GM12878 (cell line): ENCODE data around the gene IFITM5. TPM values are rescaled to one million over a fixed set of nuclear protein-coding genes. Genes with fewer than 3 reads are reported as not detected.
A peak's percentile ranks its signal among the peaks of the same experiment; 100 is the strongest.
"Not testable (repeated sequence)": the region's sequence is repeated elsewhere in the genome, so short reads cannot be mapped to it uniquely, and the experiment has no call there.

Experiments used
- ATAC-seq: fragments of 200-7000 bp; cut with Tn5 transposase; 3 replicates; pipeline ENCODE4 v1.9.1; 2020; ENCODE audit warnings: mild to moderate bottlenecking, moderate library complexity
- BruUV-seq: library from RNA; stranded (reverse); fragments of 400-500 nt; replicated peaks from 2 replicates; lab custom pipeline; 2021; lab: Mats Ljungman, UMichigan
- CTCF ChIA-PET: fragments of 300-600 bp; sonication (Branson Sonifier 250); formaldehyde crosslinking; extraction: SDS; loops from one replicate; lab custom pipeline; 2021; ENCODE audit warnings: inconsistent platforms; lab: Yijun Ruan, JAX
- POLR2A ChIA-PET: fragments of 350-600 bp; formaldehyde crosslinking; extraction: SDS; loops from one replicate; lab custom pipeline; 2021; ENCODE audit warnings: inconsistent platforms; lab: Charles Lee
- RAD21 ChIA-PET: fragments of 300-600 bp; sonication (Branson Sonifier 250); formaldehyde crosslinking; loops from one replicate; lab custom pipeline; 2023; ENCODE audit warnings: antibody characterized with exemption; ENCODE audit not compliant: unreplicated experiment; lab: Charles Lee
- SMC1A ChIA-PET: fragments of 300-600 bp; sonication (Branson Sonifier 250); formaldehyde crosslinking; loops from one replicate; lab custom pipeline; 2023; ENCODE audit not compliant: unreplicated experiment, uncharacterized antibody; lab: Charles Lee
- DNase-seq: peaks from one replicate; pipeline ENCODE4 v3.0.0-alpha.2; 2011; ENCODE audit warnings: low read depth, low spot score
- FAIRE-seq: peaks from 3 replicates; lab custom pipeline; 2011; peaks lifted over from hg19 to GRCh38; lab: Jason Lieb, UNC
- H2AFZ ChIP-seq: 2 replicates; pipeline ENCODE4 v1.6.0; 2011; ENCODE audit warnings: low read depth, low read length, control low read depth; ENCODE audit not compliant: control insufficient read depth
- H3K27ac ChIP-seq: 2 replicates; pipeline ENCODE4 v1.5.1; 2011; ENCODE audit warnings: control low read depth; ENCODE audit not compliant: control insufficient read depth, insufficient read depth
- H3K27me3 ChIP-seq, 2 experiments: replicated peaks in 1 of 2; 2 replicates each; pipeline versions ENCODE4 v1.6.0 to v1.6.1; 2011; ENCODE audit warnings: low read length in 1 of 2; ENCODE audit not compliant: control insufficient read depth in 2 of 2, insufficient read depth in 2 of 2
- H3K36me3 ChIP-seq, 2 experiments: 2 replicates each; pipeline ENCODE4 v1.5.1; 2011; ENCODE audit warnings: low read length in 1 of 2; ENCODE audit not compliant: control insufficient read depth in 2 of 2, insufficient read depth in 2 of 2
- H3K4me1 ChIP-seq: 2 replicates; pipeline ENCODE4 v1.6.1; 2011; ENCODE audit warnings: mild to moderate bottlenecking, low read length, moderate library complexity, mixed read lengths; ENCODE audit not compliant: control insufficient read depth, insufficient read depth
- H3K4me2 ChIP-seq: 2 replicates; pipeline ENCODE4 v1.6.0; 2011; ENCODE audit warnings: control low read depth; ENCODE audit not compliant: control insufficient read depth, insufficient read depth
- H3K4me3 ChIP-seq: fragments of 200-600 bp; sonication (generic); 2 replicates; pipeline ENCODE4 v1.5.1; 2016
- H3K79me2 ChIP-seq: 2 replicates; pipeline ENCODE4 v1.6.0; 2011; ENCODE audit warnings: low read length; ENCODE audit not compliant: control insufficient read depth, insufficient read depth
- H3K9ac ChIP-seq: 2 replicates; pipeline ENCODE4 v1.8.0; 2011; ENCODE audit warnings: low read length, control low read depth, mixed read lengths; ENCODE audit not compliant: control insufficient read depth, insufficient read depth
- H3K9me3 ChIP-seq: replicated peaks from 3 replicates; pipeline ENCODE4 v1.5.1; 2011; ENCODE audit warnings: mild to moderate bottlenecking, low read length; ENCODE audit not compliant: control insufficient read depth, insufficient read depth
- H4K20me1 ChIP-seq: 2 replicates; pipeline ENCODE4 v1.6.0; 2011; ENCODE audit not compliant: control insufficient read depth, insufficient read depth
- BHLHE40 ChIP-seq, 2 experiments: fragments of 450-650 bp in 1 of 2; IDR thresholded peaks; 2 replicates each; pipeline ENCODE4 v1.6.1; 2011 to 2017; ENCODE audit warnings: low read depth in 2 of 2, borderline replicate concordance in 1 of 2, improper control_type of control experiment in 1 of 2, low read length in 1 of 2, mild to moderate bottlenecking in 1 of 2
- NR2F1 ChIP-seq: fragments of 450-650 bp; conservative IDR thresholded peaks from 2 replicates; pipeline ENCODE4 v1.6.1; 2017; ENCODE audit warnings: mild to moderate bottlenecking
- WGBS: methylation state at CpG from one replicate; pipeline ENCODE4 v1.1.6; 2016; ENCODE audit warnings: low lambda C conversion rate; ENCODE audit not compliant: insufficient replicate concordance, insufficient coverage; ENCODE audit errors: missing lambda C conversion rate; 5-methylcytosine and 5-hydroxymethylcytosine counted together
- in situ Hi-C: fragments of 300-500 bp; cut with MboI; formaldehyde crosslinking; loops from 9 replicates; pipeline ENCODE4 v1.14.3; 2018; ENCODE audit warnings: mixed read lengths
- intact Hi-C: fragments of 100-400 bp; cut with micrococcal nuclease; formaldehyde crosslinking; loops from one replicate; pipeline ENCODE4 v1.14.2; 2022; ENCODE audit not compliant: unreplicated experiment
- polyA plus RNA-seq, 11 experiments: library from polyadenylated mRNA; depleted of rRNA in 4 of 11; unstranded in 6 of 11; stranded (reverse) in 5 of 11; fragments of >200 nt; fragmentation: Nextera tagmentation in 4 of 11; fragmentation: Illumina TruSeq in 1 of 11; extraction: Ambion mirVana in 4 of 11; extraction: Trizol in 1 of 11; gene quantifications; 1 replicate in 1 of 11; 2 replicates in 10 of 11; pipeline versions ENCODE4 v1.2.1 to v1.2.3, GENCODE V29; 2011 to 2016; ENCODE audit warnings: inconsistent platforms in 2 of 11, missing spikeins in 2 of 11, low read depth in 1 of 11
- total RNA-seq, 4 experiments: library from RNA; depleted of rRNA in 3 of 4; stranded (reverse); fragments of >200 nt in 3 of 4; fragmentation: Illumina TruSeq in 1 of 4; extraction: Trizol in 1 of 4; gene quantifications; 2 replicates each; pipeline versions ENCODE4 v1.2.1 to v1.2.3, GENCODE V29; 2013 to 2021
- TF ChIP-seq, protein P1 (sequence below): fragments of 450-650 bp; IDR thresholded peaks from 2 replicates; pipeline ENCODE4 v1.6.1; 2017; ENCODE audit warnings: mild to moderate bottlenecking, moderate library complexity
- TF ChIP-seq, protein P2 (sequence below): fragments of 450-650 bp; IDR thresholded peaks from 2 replicates; pipeline ENCODE4 v1.6.1; 2016; ENCODE audit warnings: mild to moderate bottlenecking

IFITM5 gene
- total and polyA plus RNA-seq, 10 of the 15 experiments (the other 5 are each of a cell fraction or from before 2014, with no cell fraction given): not detected

DNA sequence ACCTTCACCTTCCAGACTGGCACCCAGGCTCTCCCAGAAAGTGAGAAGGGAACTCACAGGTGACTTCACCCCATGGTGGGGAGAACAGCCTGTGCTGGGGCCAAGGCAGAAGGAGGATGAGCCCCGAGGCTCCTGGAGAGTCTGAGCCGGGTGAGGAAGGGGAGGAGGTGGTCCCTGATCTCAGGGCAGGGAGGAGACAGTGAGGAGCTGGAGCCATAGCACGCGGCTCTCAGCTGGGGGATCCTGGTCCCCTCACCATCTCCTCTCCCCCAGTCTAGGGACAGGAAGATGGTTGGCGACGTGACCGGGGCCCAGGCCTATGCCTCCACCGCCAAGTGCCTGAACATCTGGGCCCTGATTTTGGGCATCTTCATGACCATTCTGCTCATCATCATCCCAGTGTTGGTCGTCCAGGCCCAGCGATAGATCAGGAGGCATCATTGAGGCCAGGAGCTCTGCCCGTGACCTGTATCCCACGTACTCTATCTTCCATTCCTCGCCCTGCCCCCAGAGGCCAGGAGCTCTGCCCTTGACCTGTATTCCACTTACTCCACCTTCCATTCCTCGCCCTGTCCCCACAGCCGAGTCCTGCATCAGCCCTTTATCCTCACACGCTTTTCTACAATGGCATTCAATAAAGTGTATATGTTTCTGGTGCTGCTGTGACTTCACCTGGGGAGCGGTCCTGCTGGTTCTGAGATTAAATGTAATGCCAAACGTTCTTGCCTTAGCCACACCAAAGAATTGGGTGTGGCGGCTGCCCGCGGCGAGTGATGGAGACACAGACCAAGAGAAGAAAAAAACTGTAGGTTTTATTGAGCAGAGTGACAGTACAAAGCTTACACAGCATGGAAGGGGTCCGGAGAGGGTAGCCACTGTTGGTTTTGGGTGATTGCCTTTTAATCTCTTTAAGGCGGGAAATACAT, 9.7 kb upstream of the IFITM5 start:
- in situ Hi-C loops, H2AFZ ChIP-seq, H4K20me1 ChIP-seq, FAIRE-seq, DNase-seq, H3K9me3 ChIP-seq, H3K27me3 ChIP-seq, H3K36me3 ChIP-seq: not testable (repeated sequence)
- Histone ChIP-seq H3K9ac (peak overlapping the region; percentile 84), H3K4me2 (peak overlapping the region; percentile 71), H3K4me1 (peaks cover 15% of the 10 kb centered on the region), H3K4me3 (peak overlapping the region; percentile 85), H3K79me2 (peaks cover 47% of the 10 kb centered on the region), H3K27ac (peak overlapping the region; percentile 86)
- intact Hi-C loops: loop anchor here (2.0 to 10.0 kb wide), 3 partner anchors 102 to 210 kb away; partner anchors contain the start of genes ANO9, BET1L and RIC8A
- peak; percentile 8 for ATAC-seq
- WGBS: 61% methylated on average over 24 of the region's 24 CpGs
- TSS peak; percentile 96 for BruUV-seq
- ChIA-PET CTCF (interaction anchor here (0.6 to 2.1 kb wide), 9 partner anchors 8 to 74 kb away, joined by 3 to 17 read pairs (median 4); partner anchors contain the start of gene PSMD13), POLR2A (interaction anchor here (0.8 to 2.1 kb wide), 10 partner anchors 8 to 196 kb away, joined by 3 to 20 read pairs (median 5); no protein-coding TSS in a partner anchor), RAD21 (interaction anchor here (1.1 to 1.9 kb wide), 4 partner anchors 18 to 58 kb away, joined by 3 to 16 read pairs (median 8); no protein-coding TSS in a partner anchor), SMC1A (interaction anchor here (0.6 to 2.0 kb wide), 10 partner anchors 9 to 140 kb away, joined by 3 to 14 read pairs (median 4); no protein-coding TSS in a partner anchor)
- TF ChIP-seq BHLHE40 (IDR thresholded peaks at IDR 0.05; ENCODE audit: borderline replicate concordance in 1 of 2, low read depth in 2 of 2, low read length in 1 of 2): peak in 1 of 2 experiments; percentile 13; a peak in 1 of 4 replicates
- TF ChIP-seq, protein P1, sequence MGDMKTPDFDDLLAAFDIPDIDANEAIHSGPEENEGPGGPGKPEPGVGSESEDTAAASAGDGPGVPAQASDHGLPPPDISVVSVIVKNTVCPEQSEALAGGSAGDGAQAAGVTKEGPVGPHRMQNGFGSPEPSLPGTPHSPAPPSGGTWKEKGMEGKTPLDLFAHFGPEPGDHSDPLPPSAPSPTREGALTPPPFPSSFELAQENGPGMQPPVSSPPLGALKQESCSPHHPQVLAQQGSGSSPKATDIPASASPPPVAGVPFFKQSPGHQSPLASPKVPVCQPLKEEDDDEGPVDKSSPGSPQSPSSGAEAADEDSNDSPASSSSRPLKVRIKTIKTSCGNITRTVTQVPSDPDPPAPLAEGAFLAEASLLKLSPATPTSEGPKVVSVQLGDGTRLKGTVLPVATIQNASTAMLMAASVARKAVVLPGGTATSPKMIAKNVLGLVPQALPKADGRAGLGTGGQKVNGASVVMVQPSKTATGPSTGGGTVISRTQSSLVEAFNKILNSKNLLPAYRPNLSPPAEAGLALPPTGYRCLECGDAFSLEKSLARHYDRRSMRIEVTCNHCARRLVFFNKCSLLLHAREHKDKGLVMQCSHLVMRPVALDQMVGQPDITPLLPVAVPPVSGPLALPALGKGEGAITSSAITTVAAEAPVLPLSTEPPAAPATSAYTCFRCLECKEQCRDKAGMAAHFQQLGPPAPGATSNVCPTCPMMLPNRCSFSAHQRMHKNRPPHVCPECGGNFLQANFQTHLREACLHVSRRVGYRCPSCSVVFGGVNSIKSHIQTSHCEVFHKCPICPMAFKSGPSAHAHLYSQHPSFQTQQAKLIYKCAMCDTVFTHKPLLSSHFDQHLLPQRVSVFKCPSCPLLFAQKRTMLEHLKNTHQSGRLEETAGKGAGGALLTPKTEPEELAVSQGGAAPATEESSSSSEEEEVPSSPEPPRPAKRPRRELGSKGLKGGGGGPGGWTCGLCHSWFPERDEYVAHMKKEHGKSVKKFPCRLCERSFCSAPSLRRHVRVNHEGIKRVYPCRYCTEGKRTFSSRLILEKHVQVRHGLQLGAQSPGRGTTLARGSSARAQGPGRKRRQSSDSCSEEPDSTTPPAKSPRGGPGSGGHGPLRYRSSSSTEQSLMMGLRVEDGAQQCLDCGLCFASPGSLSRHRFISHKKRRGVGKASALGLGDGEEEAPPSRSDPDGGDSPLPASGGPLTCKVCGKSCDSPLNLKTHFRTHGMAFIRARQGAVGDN: peak; percentile 47; the same call in 1 of the 2 replicates
- TF ChIP-seq, protein P2, sequence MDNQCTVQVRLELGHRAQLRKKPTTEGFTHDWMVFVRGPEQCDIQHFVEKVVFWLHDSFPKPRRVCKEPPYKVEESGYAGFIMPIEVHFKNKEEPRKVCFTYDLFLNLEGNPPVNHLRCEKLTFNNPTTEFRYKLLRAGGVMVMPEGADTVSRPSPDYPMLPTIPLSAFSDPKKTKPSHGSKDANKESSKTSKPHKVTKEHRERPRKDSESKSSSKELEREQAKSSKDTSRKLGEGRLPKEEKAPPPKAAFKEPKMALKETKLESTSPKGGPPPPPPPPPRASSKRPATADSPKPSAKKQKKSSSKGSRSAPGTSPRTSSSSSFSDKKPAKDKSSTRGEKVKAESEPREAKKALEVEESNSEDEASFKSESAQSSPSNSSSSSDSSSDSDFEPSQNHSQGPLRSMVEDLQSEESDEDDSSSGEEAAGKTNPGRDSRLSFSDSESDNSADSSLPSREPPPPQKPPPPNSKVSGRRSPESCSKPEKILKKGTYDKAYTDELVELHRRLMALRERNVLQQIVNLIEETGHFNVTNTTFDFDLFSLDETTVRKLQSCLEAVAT: peak; percentile 18; the same call in 1 of the 2 replicates
- 0 out of 2 replicates have a peak, but pooled peaks have one; percentile 34 for TF ChIP-seq NR2F1
